ENCODE measurements around the gene RTL1. TPM values are rescaled to one million over a fixed set of nuclear protein-coding genes. Genes with fewer than 3 reads are reported as not detected.
A peak's percentile ranks its signal among the peaks of the same experiment; 100 is the strongest.

Gene RTL1
- total and polyA plus RNA-seq, 11 donors: not detected

DNA sequence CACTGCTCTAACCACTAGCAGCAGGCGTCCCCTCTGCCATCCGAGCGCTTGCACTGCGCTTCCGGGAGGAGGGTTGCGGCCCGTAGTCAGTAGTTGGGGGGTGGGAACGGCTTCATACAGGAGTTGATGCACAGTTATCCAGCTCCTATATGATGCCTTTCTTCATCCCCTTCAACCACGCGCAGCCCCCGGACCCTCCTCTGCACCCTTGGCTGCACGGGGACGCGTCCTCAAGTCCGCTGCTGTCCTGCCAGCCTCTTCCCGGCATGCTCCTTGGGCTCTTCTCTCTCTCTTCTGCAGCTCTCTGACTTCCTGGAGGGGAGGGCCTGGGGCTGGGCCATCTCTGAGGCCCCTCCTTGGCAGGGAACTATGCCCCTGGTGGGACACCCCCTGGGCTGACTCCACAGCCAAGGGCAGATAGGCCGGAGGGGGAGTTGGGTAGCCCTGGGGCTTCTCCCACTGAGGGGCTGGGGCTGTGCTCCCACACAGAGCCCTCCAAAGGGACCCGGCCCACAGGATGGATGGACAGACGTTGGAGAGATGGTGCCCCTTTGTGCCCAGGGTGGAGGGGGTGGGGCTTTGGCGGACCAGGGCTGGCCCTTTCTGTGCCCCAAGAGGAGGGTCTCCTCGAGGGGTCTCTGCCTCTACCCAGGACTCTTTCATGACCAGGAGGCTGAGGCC lies 29.0 kb downstream of the RTL1 start:
- no peak overlapping the region for H3K4me3 ChIP-seq
- ATAC-seq (no peak), DNase-seq (peak in 3 of 5 donors; percentile 16 to 61 (median 19))
- H3K27ac ChIP-seq: no peak overlapping the region
- H3K27me3 ChIP-seq: peaks cover 0 to 21% (median 0%) of the 10 kb centered on the region in 9 donors
- H3K4me1 ChIP-seq: no peaks in the 10 kb centered on the region
- no peak for TF ChIP-seq POLR2A (IDR thresholded peaks at IDR 0.05)
- TF ChIP-seq, protein P1, sequence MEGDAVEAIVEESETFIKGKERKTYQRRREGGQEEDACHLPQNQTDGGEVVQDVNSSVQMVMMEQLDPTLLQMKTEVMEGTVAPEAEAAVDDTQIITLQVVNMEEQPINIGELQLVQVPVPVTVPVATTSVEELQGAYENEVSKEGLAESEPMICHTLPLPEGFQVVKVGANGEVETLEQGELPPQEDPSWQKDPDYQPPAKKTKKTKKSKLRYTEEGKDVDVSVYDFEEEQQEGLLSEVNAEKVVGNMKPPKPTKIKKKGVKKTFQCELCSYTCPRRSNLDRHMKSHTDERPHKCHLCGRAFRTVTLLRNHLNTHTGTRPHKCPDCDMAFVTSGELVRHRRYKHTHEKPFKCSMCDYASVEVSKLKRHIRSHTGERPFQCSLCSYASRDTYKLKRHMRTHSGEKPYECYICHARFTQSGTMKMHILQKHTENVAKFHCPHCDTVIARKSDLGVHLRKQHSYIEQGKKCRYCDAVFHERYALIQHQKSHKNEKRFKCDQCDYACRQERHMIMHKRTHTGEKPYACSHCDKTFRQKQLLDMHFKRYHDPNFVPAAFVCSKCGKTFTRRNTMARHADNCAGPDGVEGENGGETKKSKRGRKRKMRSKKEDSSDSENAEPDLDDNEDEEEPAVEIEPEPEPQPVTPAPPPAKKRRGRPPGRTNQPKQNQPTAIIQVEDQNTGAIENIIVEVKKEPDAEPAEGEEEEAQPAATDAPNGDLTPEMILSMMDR (IDR thresholded peaks at IDR 0.05): no peak
- H3K9me3 ChIP-seq: no peaks in the 10 kb centered on the region
- intact Hi-C loops (cut with DNase I): no loop called here
- WGBS, 4 donors: 81 to 87% (median 84%) methylated on average over 16 to 21 of the region's 21 CpGs
- no peaks in the 10 kb centered on the region for H3K36me3 ChIP-seq

DNA sequence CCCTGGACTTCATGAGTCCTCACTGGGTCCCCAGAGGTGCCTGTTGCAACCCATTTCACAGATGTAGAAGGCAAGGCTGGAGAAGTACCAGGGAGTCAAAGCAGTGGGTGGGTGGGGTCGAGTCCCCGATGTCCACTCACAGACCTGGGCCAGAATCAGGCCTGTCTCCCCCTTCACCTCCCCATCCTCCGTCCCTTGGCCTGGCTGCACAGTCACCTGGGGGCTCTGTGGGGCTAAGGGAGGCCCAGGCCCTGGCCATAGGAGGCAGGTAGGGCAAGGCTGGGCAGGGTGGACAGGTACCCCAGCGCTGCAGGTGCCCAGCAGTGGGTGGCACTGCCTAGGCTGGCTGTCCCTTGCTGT lies 29.5 kb downstream of the RTL1 start:
- ATAC-seq (no peak), DNase-seq (peak in 3 of 5 donors; percentile 7 to 31 (median 12))
- TF ChIP-seq, protein P1 (IDR thresholded peaks at IDR 0.05): no peak
- TF ChIP-seq POLR2A (IDR thresholded peaks at IDR 0.05): no peak
- 90 to 96% (median 91%) methylated on average over 3 to 4 of the region's 4 CpGs for WGBS, 4 donors
- Histone ChIP-seq H3K9me3 (no peaks in the 10 kb centered on the region), H3K36me3 (no peaks in the 10 kb centered on the region), H3K27ac (no peak overlapping the region), H3K4me1 (no peaks in the 10 kb centered on the region), H3K27me3 (peaks cover 0 to 20% (median 0%) of the 10 kb centered on the region in 9 donors), H3K4me3 (no peak overlapping the region)
- intact Hi-C loops (cut with DNase I): no loop called here

DNA sequence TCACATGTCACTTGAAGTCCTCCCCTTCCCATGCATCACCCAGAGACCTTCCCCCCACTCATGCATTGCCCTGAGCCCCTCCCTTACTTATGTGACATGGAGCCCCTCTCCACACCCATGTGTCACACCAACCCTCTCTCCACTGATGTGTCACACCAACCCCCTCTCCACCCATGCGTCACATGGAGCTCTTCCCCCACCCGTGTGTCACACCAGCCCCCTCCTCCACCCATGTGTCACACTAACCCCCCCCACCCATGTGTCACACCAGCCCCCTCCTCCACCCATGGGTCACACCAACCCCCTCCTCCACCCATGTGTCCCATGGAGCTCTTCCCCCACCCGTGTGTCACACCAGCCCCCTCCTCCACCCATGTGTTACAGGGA lies 30.4 kb downstream of the RTL1 start:
- WGBS, 4 donors: 62 to 72% (median 66%) methylated on average over 3 of the region's 3 CpGs
- no peak overlapping the region for H3K27ac ChIP-seq
- peaks cover 0 to 10% (median 0%) of the 10 kb centered on the region in 9 donors for H3K27me3 ChIP-seq
- H3K4me3 ChIP-seq: no peak overlapping the region
- intact Hi-C loops (cut with DNase I): no loop called here
- ATAC-seq (peak in 1 of 4 donors; percentile 7), DNase-seq (peak in 2 of 5 donors; percentile 6 to 8)
- H3K4me1 ChIP-seq: no peaks in the 10 kb centered on the region
- H3K36me3 ChIP-seq: no peaks in the 10 kb centered on the region
- H3K9me3 ChIP-seq: no peaks in the 10 kb centered on the region
- TF ChIP-seq, protein P1 (IDR thresholded peaks at IDR 0.05): no peak
- no peak for TF ChIP-seq POLR2A (IDR thresholded peaks at IDR 0.05)

DNA sequence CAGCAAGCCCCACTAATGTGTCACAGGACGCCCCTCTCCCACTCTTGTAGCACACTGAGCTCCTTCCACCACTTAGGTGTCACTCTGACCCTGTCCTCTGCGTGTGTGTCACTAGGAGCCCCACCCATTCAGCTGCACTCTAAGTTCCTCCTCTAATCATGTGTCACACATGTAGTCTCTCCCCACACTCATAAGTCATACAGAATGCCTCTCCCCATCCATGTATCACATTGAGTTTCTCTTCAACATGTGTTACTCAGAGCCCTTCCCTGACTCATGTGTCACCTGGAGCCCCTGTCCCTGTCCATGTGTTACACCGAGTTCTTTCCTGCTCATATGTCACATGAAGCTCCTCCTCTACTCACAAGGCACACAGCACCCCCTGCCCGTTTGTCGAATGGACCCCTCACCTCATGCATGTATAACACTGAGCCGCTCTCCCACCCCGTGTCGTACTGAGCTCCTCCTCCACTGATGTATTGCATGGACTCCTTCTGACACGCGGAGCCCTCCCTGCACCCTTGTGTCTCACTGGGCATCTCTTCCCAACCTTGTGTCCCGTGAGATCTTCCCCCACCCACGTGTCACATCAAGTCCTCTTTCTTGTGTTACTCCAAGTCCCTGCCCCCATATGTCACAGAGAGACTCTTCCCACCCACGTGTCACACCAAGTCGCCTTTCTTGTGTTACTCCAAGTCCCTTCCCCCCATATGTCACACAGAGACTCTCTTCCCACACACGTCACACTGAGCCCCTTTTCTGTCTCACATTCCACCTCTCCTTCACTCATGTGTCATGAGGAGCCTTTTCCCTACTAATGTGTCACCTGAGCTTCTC lies 31.0 kb downstream of the RTL1 start:
- 76 to 84% (median 78%) methylated on average over 15 of the region's 15 CpGs for WGBS, 4 donors
- peak in 1 of 4 donors; percentile 13 for ATAC-seq

More for the DNA sequence above, 31.0 kb downstream of the RTL1 start:
- Histone ChIP-seq H3K4me3 (no peak overlapping the region), H3K36me3 (no peaks in the 10 kb centered on the region), H3K4me1 (no peaks in the 10 kb centered on the region), H3K9me3 (no peaks in the 10 kb centered on the region), H3K27me3 (peaks cover 0 to 4% (median 0%) of the 10 kb centered on the region in 9 donors), H3K27ac (no peak overlapping the region)
- intact Hi-C loops (cut with DNase I): no loop called here
- TF ChIP-seq, protein P1 (IDR thresholded peaks at IDR 0.05): no peak
- TF ChIP-seq POLR2A (IDR thresholded peaks at IDR 0.05): no peak
- peak in 2 of 5 donors; percentile 19 to 38 for DNase-seq

All from heart left ventricle (tissue), 16 donors.